ENCODE measurements around the gene REXO1.

DNA sequence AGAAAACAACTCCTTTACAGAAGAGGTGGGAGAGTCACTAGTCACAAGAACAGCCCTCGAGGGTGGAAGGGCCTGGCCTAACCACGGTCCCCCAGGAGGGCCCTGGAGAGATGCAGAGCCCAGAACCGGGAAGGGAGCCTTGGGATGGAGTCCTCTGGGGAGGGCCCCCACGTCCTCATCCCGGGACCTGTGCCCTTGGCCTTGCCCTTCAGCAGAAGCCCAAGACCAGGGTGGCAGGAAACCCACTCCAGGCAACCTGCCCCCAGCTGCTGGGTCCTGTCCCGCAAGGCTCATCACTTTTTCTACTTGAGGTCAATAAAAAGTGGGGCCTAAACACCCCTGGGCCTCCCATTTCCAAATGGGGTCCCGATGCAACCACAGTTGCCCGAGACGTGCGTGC is 33.9 kb downstream of the REXO1 start:
- TF ChIP-seq CEBPB (IDR thresholded peaks at IDR 0.05; ENCODE audit: low read depth, low read length), result no peak
- no peak for TF ChIP-seq YY1 (IDR thresholded peaks at IDR 0.05; ENCODE audit: low read depth, low read length)
- TF ChIP-seq, protein P1, sequence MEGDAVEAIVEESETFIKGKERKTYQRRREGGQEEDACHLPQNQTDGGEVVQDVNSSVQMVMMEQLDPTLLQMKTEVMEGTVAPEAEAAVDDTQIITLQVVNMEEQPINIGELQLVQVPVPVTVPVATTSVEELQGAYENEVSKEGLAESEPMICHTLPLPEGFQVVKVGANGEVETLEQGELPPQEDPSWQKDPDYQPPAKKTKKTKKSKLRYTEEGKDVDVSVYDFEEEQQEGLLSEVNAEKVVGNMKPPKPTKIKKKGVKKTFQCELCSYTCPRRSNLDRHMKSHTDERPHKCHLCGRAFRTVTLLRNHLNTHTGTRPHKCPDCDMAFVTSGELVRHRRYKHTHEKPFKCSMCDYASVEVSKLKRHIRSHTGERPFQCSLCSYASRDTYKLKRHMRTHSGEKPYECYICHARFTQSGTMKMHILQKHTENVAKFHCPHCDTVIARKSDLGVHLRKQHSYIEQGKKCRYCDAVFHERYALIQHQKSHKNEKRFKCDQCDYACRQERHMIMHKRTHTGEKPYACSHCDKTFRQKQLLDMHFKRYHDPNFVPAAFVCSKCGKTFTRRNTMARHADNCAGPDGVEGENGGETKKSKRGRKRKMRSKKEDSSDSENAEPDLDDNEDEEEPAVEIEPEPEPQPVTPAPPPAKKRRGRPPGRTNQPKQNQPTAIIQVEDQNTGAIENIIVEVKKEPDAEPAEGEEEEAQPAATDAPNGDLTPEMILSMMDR (IDR thresholded peaks at IDR 0.05; ENCODE audit: control extremely low read depth in 1 of 3, insufficient read depth in 1 of 3, low read depth in 1 of 3, low read length in 3 of 3), result no peak
- TF ChIP-seq POLR2AphosphoS5 (IDR thresholded peaks at IDR 0.05; ENCODE audit: low read depth, low read length), result no peak; the same call in 1 of the 2 replicates
- TF ChIP-seq ZNF274 (IDR thresholded peaks at IDR 0.05; ENCODE audit: borderline replicate concordance, extremely low read depth, low read length), result no peak
- peak in 1 of 2 experiments; percentile 22; a peak in 1 of 3 replicates for TF ChIP-seq POLR2A (IDR thresholded peaks at IDR 0.05; ENCODE audit: control extremely low read depth in 1 of 2, low read depth in 2 of 2, low read length in 2 of 2)
- TF ChIP-seq, protein P2, sequence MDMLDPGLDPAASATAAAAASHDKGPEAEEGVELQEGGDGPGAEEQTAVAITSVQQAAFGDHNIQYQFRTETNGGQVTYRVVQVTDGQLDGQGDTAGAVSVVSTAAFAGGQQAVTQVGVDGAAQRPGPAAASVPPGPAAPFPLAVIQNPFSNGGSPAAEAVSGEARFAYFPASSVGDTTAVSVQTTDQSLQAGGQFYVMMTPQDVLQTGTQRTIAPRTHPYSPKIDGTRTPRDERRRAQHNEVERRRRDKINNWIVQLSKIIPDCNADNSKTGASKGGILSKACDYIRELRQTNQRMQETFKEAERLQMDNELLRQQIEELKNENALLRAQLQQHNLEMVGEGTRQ (IDR thresholded peaks at IDR 0.05; ENCODE audit: low read length), result no peak
- TF ChIP-seq GABPA (IDR thresholded peaks at IDR 0.05; ENCODE audit: borderline replicate concordance, insufficient read depth, low read length), result no peak
- no peak for TF ChIP-seq BRCA1 (IDR thresholded peaks at IDR 0.05; ENCODE audit: low read depth, low read length)
- TF ChIP-seq HDAC6 (IDR thresholded peaks at IDR 0.05; ENCODE audit: low read depth, low read length), result no peak
- no peak for TF ChIP-seq JUND (IDR thresholded peaks at IDR 0.05; ENCODE audit: low read length)
- no peak for TF ChIP-seq MAFK (IDR thresholded peaks at IDR 0.05; ENCODE audit: low read depth, low read length)
- no peak for TF ChIP-seq RXRA (IDR thresholded peaks at IDR 0.05; ENCODE audit: insufficient read depth, low read depth, low read length)

All from H1 (cell line).